Neural progenitor cell (in vitro differentiated cells): ENCODE data around the gene COG5. TPM values are rescaled to one million over a fixed set of nuclear protein-coding genes. Genes with fewer than 3 reads are reported as not detected.

Experiments used
- DNase-seq: peaks from one replicate; pipeline ENCODE4 v3.0.0-alpha.2; 2016; ENCODE audit warnings: low spot score
- H2AFZ ChIP-seq: fragments of 200-600 bp; sonication (generic); replicated peaks from 2 replicates; pipeline ENCODE4 v1.6.1; 2016; ENCODE audit warnings: antibody characterized with exemption
- H3F3A ChIP-seq: fragments of 200-600 bp; sonication (generic); 2 replicates; pipeline ENCODE4 v1.6.1; 2016; ENCODE audit warnings: antibody characterized with exemption, low read depth
- H3K27ac ChIP-seq: fragments of 200-600 bp; sonication (generic); 2 replicates; pipeline ENCODE4 v1.5.1; 2016; ENCODE audit warnings: mild to moderate bottlenecking
- H3K27me3 ChIP-seq: fragments of 200-600 bp; sonication (generic); 2 replicates; pipeline ENCODE4 v1.6.1; 2016; ENCODE audit warnings: mild to moderate bottlenecking, moderate library complexity
- H3K36me3 ChIP-seq: fragments of 200-600 bp; sonication (generic); 2 replicates; pipeline ENCODE4 v1.5.1; 2016
- H3K4me1 ChIP-seq: fragments of 200-600 bp; sonication (generic); 2 replicates; pipeline ENCODE4 v1.6.1; 2016; ENCODE audit warnings: mixed run types
- H3K4me2 ChIP-seq: fragments of 200-600 bp; sonication (generic); 2 replicates; pipeline ENCODE4 v1.6.1; 2016
- H3K4me3 ChIP-seq: fragments of 200-600 bp; sonication (generic); 2 replicates; pipeline ENCODE4 v1.5.1; 2016
- H3K79me2 ChIP-seq: fragments of 200-600 bp; sonication (generic); 2 replicates; pipeline ENCODE4 v1.6.1; 2016; ENCODE audit warnings: low read depth
- H3K9ac ChIP-seq: fragments of 200-600 bp; sonication (generic); 2 replicates; pipeline ENCODE4 v1.6.1; 2016
- H3K9me3 ChIP-seq: fragments of 200-600 bp; sonication (generic); 2 replicates; pipeline ENCODE4 v1.5.1; 2016; ENCODE audit warnings: low read depth
- H4K20me1 ChIP-seq: fragments of 200-600 bp; sonication (generic); 2 replicates; pipeline ENCODE4 v1.6.1; 2016; ENCODE audit warnings: low read depth
- H3K27ac Mint-ChIP-seq: 3 replicates; pipeline ENCODE4 v1.8.0; 2021; ENCODE audit warnings: mixed read lengths
- H3K27me3 Mint-ChIP-seq: 2 replicates; pipeline ENCODE4 v1.8.0; 2022; ENCODE audit warnings: low read depth, mild to moderate bottlenecking, inconsistent platforms, moderate library complexity, mixed read lengths; ENCODE audit not compliant: insufficient read depth
- H3K36me3 Mint-ChIP-seq: 3 replicates; pipeline ENCODE4 v1.8.0; 2021; ENCODE audit warnings: mixed read lengths
- H3K4me1 Mint-ChIP-seq: 3 replicates; pipeline ENCODE4 v1.8.0; 2021; ENCODE audit warnings: mixed read lengths
- H3K4me3 Mint-ChIP-seq: 3 replicates; pipeline ENCODE4 v1.8.0; 2021; ENCODE audit warnings: mild to moderate bottlenecking, moderate library complexity, mixed read lengths
- H3K9me3 Mint-ChIP-seq: 3 replicates; pipeline ENCODE4 v1.8.0; 2020; ENCODE audit warnings: mixed read lengths
- CTCF ChIP-seq: fragments of 200-600 bp; sonication (generic); IDR thresholded peaks from 2 replicates; pipeline ENCODE4 v1.5.1; 2017; ENCODE audit warnings: antibody characterized with exemption, mild to moderate bottlenecking
- EZH2 ChIP-seq: fragments of 200-600 bp; sonication (generic); IDR thresholded peaks from 2 replicates; pipeline ENCODE4 v1.6.1; 2017; ENCODE audit warnings: antibody characterized with exemption, mild to moderate bottlenecking, moderate library complexity
- EZH2phosphoT487 ChIP-seq: fragments of 200-600 bp; sonication (generic); IDR thresholded peaks from 2 replicates; pipeline ENCODE4 v1.6.1; 2017; ENCODE audit warnings: antibody characterized with exemption
- total RNA-seq: library from RNA; depleted of rRNA; stranded (reverse); fragments of >200 nt; gene quantifications from 2 replicates; pipeline ENCODE4 v1.2.3, GENCODE V29; 2015; ENCODE audit warnings: low replicate concordance

The COG5 gene
- total RNA-seq, 1 donor from 2014 or later = 90.5 TPM

- Histone ChIP-seq H3K4me3 (no peak overlapping the region), H4K20me1 (no peaks in the 10 kb centered on the region), H3K79me2 (no peaks in the 10 kb centered on the region), H3K27me3 (no peaks in the 10 kb centered on the region), H3K36me3 (no peaks in the 10 kb centered on the region), H3K9me3 (no peaks in the 10 kb centered on the region), H3K4me2 (no peak overlapping the region), H3K4me1 (no peaks in the 10 kb centered on the region), H2AFZ (no peak overlapping the region), H3K27ac (no peak overlapping the region), H3K9ac (no peak overlapping the region), H3F3A (no peaks in the 10 kb centered on the region)
- no peak overlapping the region for H3K4me3 Mint-ChIP-seq
- H3K36me3 Mint-ChIP-seq = peaks cover 12% of the 10 kb centered on the region
- peaks cover 2% of the 10 kb centered on the region for H3K27me3 Mint-ChIP-seq
- TF ChIP-seq CTCF = no peak
- TF ChIP-seq EZH2phosphoT487 = no peak
- no peak for TF ChIP-seq EZH2
- no peak for DNase-seq
- H3K27ac Mint-ChIP-seq = no peak overlapping the region
- peaks cover 2% of the 10 kb centered on the region for H3K4me1 Mint-ChIP-seq
- H3K9me3 Mint-ChIP-seq = no peaks in the 10 kb centered on the region
Measured at GRCh38 chr7:107286751-107287621, 276.7 kb downstream of the COG5 start.

DNA sequence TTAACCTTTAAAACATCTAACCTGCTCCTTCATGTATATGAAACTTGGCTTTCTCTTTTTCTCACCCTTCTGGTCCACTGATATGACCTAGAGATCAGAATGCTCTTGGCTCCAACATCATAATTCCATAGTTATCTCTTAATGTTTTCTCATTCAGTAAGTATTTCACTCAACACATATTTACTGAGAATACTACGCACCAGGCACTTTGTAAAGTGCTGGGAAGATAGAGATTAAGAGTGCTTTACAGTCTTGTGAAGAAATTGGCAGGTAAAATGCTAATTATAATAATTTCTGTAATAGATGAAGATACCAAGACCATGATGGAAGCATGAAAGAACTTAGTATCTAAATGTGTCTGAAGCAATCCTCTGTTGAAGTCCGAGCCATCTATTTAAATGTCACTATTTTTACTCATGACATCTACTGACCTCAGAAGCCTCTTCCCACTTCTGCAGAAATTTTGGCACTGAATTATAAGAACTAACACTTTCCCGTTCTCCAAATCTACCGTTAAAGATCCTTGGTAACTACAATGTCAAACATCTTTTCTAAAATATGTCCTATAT, 278.7 kb downstream of the COG5 start:
- no peaks in the 10 kb centered on the region for H3K27me3 Mint-ChIP-seq
- Histone ChIP-seq H2AFZ (no peak overlapping the region), H3K4me2 (no peak overlapping the region), H3F3A (no peaks in the 10 kb centered on the region), H3K4me1 (no peaks in the 10 kb centered on the region), H3K27ac (no peak overlapping the region), H3K9me3 (no peaks in the 10 kb centered on the region), H3K27me3 (no peaks in the 10 kb centered on the region), H3K36me3 (no peaks in the 10 kb centered on the region), H3K4me3 (no peak overlapping the region), H3K79me2 (no peaks in the 10 kb centered on the region), H4K20me1 (no peaks in the 10 kb centered on the region), H3K9ac (no peak overlapping the region)
- no peak for DNase-seq
- H3K27ac Mint-ChIP-seq = no peak overlapping the region
- H3K36me3 Mint-ChIP-seq = peaks cover 6% of the 10 kb centered on the region
- H3K4me3 Mint-ChIP-seq = no peak overlapping the region
- TF ChIP-seq EZH2phosphoT487 (no peak), CTCF (no peak), EZH2 (no peak)
- no peaks in the 10 kb centered on the region for H3K9me3 Mint-ChIP-seq
- peaks cover 2% of the 10 kb centered on the region for H3K4me1 Mint-ChIP-seq

GRCh38 chr7:107277331-107277730, 286.4 kb downstream of the COG5 start:
- Histone ChIP-seq H3K4me3 (no peak overlapping the region), H4K20me1 (no peaks in the 10 kb centered on the region), H3F3A (no peaks in the 10 kb centered on the region), H3K27ac (no peak overlapping the region), H3K36me3 (no peaks in the 10 kb centered on the region), H2AFZ (no peak overlapping the region), H3K4me1 (no peaks in the 10 kb centered on the region), H3K4me2 (no peak overlapping the region), H3K9me3 (no peaks in the 10 kb centered on the region), H3K9ac (no peak overlapping the region), H3K27me3 (no peaks in the 10 kb centered on the region), H3K79me2 (no peaks in the 10 kb centered on the region)
- peaks cover 2% of the 10 kb centered on the region for H3K4me1 Mint-ChIP-seq
- no peaks in the 10 kb centered on the region for H3K9me3 Mint-ChIP-seq
- no peak for DNase-seq
- no peaks in the 10 kb centered on the region for H3K27me3 Mint-ChIP-seq
- TF ChIP-seq EZH2phosphoT487 (no peak), CTCF (no peak), EZH2 (no peak)
- no peak overlapping the region for H3K4me3 Mint-ChIP-seq
- H3K36me3 Mint-ChIP-seq = peaks cover 3% of the 10 kb centered on the region
- H3K27ac Mint-ChIP-seq = no peak overlapping the region
